ENCODE data around the gene UGT1A9. TPM values are rescaled to one million over a fixed set of nuclear protein-coding genes. Genes with fewer than 3 reads are reported as not detected.

The UGT1A9 gene
- total and polyA plus RNA-seq, 2 of the 4 experiments (the other 2 are of a cell fraction): not detected

DNA sequence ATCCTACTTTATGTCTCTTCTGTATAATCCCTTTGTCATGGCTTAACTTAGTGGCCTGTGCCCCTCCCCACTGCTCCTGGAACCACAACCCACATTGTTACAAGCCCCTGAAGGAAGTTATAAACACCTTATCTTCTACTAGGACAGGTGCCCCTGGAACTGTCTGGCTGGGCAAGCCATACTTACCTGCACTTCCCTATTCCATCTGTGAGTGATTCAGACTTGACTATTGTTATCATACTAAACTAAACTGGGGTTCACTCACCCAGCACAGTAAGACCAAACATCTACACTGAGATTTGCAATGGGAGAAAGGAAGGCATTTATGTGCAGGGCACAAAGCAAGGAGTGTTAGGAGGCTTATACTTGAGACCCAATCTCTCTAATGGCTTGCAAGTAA is 17.3 kb downstream of the UGT1A9 start:
- no peak overlapping the region for H2AK5ac ChIP-seq (ENCODE audit: low read depth, low read length)
- no peak overlapping the region for H3K23ac ChIP-seq (ENCODE audit: low read depth, low read length)
- H4K5ac ChIP-seq (ENCODE audit: low read depth, low read length): no peak overlapping the region
- intact Hi-C loops (cut with micrococcal nuclease) (no loop called here), in situ Hi-C loops (cut with MboI; ENCODE audit: low sequenced_read_pairs) (no loop called here), dilution Hi-C loops (cut with HindIII; ENCODE audit: low sequenced_read_pairs, unreplicated experiment) (no loop called here)
- H3K4me1 ChIP-seq (ENCODE audit: control insufficient read depth, insufficient read depth, low read length): no peaks in the 10 kb centered on the region
- H3K4me3 ChIP-seq (ENCODE audit: insufficient read depth, low read depth, low read length): no peak overlapping the region
- ChIA-PET CTCF (no interaction called here), POLR2A (ENCODE audit: unreplicated experiment) (no interaction called here)
- H3K27ac ChIP-seq (ENCODE audit: insufficient read depth, low read length): no peak overlapping the region
- no peak overlapping the region for H3K4ac ChIP-seq (ENCODE audit: low read depth, low read length)
- no peak overlapping the region for H4K91ac ChIP-seq (ENCODE audit: insufficient read depth, low read depth, low read length)
- TF ChIP-seq BHLHE40 (IDR thresholded peaks at IDR 0.05; ENCODE audit: low read depth, low read length) (no peak), POLR2A (IDR thresholded peaks at IDR 0.05; ENCODE audit: low read depth, low read length) (no peak), NFE2L2 (IDR thresholded peaks at IDR 0.05; ENCODE audit: low read depth, low read length) (no peak), MAZ (IDR thresholded peaks at IDR 0.05; ENCODE audit: borderline replicate concordance, low read depth, low read length) (no peak), FOS (IDR thresholded peaks at IDR 0.05; ENCODE audit: low read depth, low read length) (no peak), MXI1 (IDR thresholded peaks at IDR 0.05; ENCODE audit: borderline replicate concordance, low read depth, low read length) (no peak)
- H4K20me1 ChIP-seq (ENCODE audit: insufficient read depth, low read length): no peaks in the 10 kb centered on the region
- H3K18ac ChIP-seq (ENCODE audit: low read depth, low read length): no peak overlapping the region
- no peak overlapping the region for H2BK20ac ChIP-seq (ENCODE audit: low read depth, low read length)
- H3K9me1 ChIP-seq (ENCODE audit: insufficient read depth, low read length): no peaks in the 10 kb centered on the region
- no peak overlapping the region for H3K4me2 ChIP-seq (ENCODE audit: low read depth, low read length)
- H2BK5ac ChIP-seq (ENCODE audit: low read depth, low read length, poor library complexity, severe bottlenecking): no peak overlapping the region
- H2BK15ac ChIP-seq (ENCODE audit: low read depth, low read length): no peak overlapping the region
- no peak overlapping the region for H4K8ac ChIP-seq (ENCODE audit: low read depth in 2 of 2, low read length in 2 of 2)
- BruUV-seq (replicated peaks): no TSS peak
- no peak overlapping the region for H2BK120ac ChIP-seq (ENCODE audit: low read depth, low read length)
- H3K9me3 ChIP-seq (ENCODE audit: control insufficient read depth, insufficient read depth, low read length): no peaks in the 10 kb centered on the region
- no peak for DNase-seq
- no peak overlapping the region for H3K9ac ChIP-seq (ENCODE audit: low read depth, low read length)
- H3K56ac ChIP-seq (ENCODE audit: extremely low read depth, insufficient read depth, low read length): no peak overlapping the region
- H2AFZ ChIP-seq (replicated peaks; ENCODE audit: low read length, poor library complexity): no peak overlapping the region
- peaks cover 4% of the 10 kb centered on the region for H3K27me3 ChIP-seq (ENCODE audit: control insufficient read depth, insufficient read depth, low read length)
- H2AK9ac ChIP-seq (replicated peaks; ENCODE audit: low read depth, low read length, poor library complexity): no peak overlapping the region
- H3K79me1 ChIP-seq (ENCODE audit: low read depth in 1 of 2, low read length in 2 of 2): no peaks in the 10 kb centered on the region
- no peak overlapping the region for H3K14ac ChIP-seq (replicated peaks; ENCODE audit: low read depth, low read length)
- no peaks in the 10 kb centered on the region for H3K36me3 ChIP-seq (ENCODE audit: control insufficient read depth, insufficient read depth, low read length)
- no peak for ATAC-seq (ENCODE audit: low read depth)
